Spleen (tissue), 7 donors: ENCODE results near the gene CYP19A1.

Experiments
- CTCF ChIP-seq, 11 experiments: fragments of 200-600 bp in 7 of 11; fragments of 450-650 bp in 4 of 11; sonication (generic) in 4 of 11; IDR thresholded peaks in 8 of 11; conservative IDR thresholded peaks in 3 of 11; 1 replicate in 7 of 11; 2 replicates in 4 of 11; pipeline versions ENCODE4 v1.4.0 to v1.8.0; 2016 to 2021; ENCODE audit warnings: antibody characterized with exemption in 11 of 11, inconsistent platforms in 4 of 11, mild to moderate bottlenecking in 1 of 11
- POLR2A ChIP-seq, 3 donors: fragments of 450-650 bp; IDR thresholded peaks; one replicate each; pipeline ENCODE4 v1.5.1; 2017; ENCODE audit warnings: antibody characterized with exemption in 3 of 3, mild to moderate bottlenecking in 1 of 3
- POLR2AphosphoS5 ChIP-seq, 3 donors: sonication (generic); formaldehyde crosslinking; IDR thresholded peaks; one replicate each; pipeline ENCODE4 v1.5.1; 2017; ENCODE audit warnings: antibody characterized with exemption in 3 of 3
- donor health status: DM: no; HTN: no; CAD: no; lungs with moderate emphysema.
- donor health status: DM: no; HTN: no; CAD: no.
- donor health status: DM: no; HTN: no; CAD: no.

- TF ChIP-seq CTCF (IDR thresholded peaks at IDR 0.05 in 8 of 11, conservative IDR thresholded peaks at IDR 0.05 in 3 of 11) = no peak
- no peak for TF ChIP-seq POLR2A (IDR thresholded peaks at IDR 0.05)
- no peak for TF ChIP-seq POLR2AphosphoS5 (IDR thresholded peaks at IDR 0.05)
These were observed 23.7 kb downstream of the CYP19A1 start for GRCh38 chr15:51314391-51315337.
